Psoas muscle (tissue), 8 donors: ENCODE measurements around the gene YAP1. TPM values are rescaled to one million over a fixed set of nuclear protein-coding genes. Genes with fewer than 3 reads are reported as not detected.

Source experiments
- ATAC-seq, 4 donors: fragments of 200-7000 bp; cut with Tn5 transposase; one replicate each; pipeline ENCODE4 v1.9.1; 2020; ENCODE audit warnings: moderate library complexity in 3 of 4, mild to moderate bottlenecking in 2 of 4
- DNase-seq, 2 donors: peaks; one replicate each; pipeline ENCODE4 v3.0.0-alpha.2; 2020
- H3K27ac ChIP-seq: fragments of 200-600 bp; one replicate; pipeline ENCODE4 v1.8.0; 2022
- H3K27me3 ChIP-seq, 3 donors: fragments of 200-600 bp in 1 of 3; one replicate each; pipeline versions ENCODE4 v1.6.1 to v1.8.0; 2013 to 2022; ENCODE audit warnings: low read length in 2 of 3, mild to moderate bottlenecking in 2 of 3, moderate library complexity in 1 of 3; ENCODE audit not compliant: insufficient read depth in 3 of 3
- H3K36me3 ChIP-seq, 2 donors: fragments of 200-600 bp in 1 of 2; one replicate each; pipeline versions ENCODE4 v1.6.1 to v1.8.0; 2013 to 2022; ENCODE audit warnings: low read depth in 1 of 2, mild to moderate bottlenecking in 1 of 2, moderate library complexity in 1 of 2; ENCODE audit not compliant: insufficient read depth in 1 of 2
- H3K4me1 ChIP-seq: fragments of 200-600 bp; one replicate; pipeline ENCODE4 v1.8.0; 2022
- H3K4me3 ChIP-seq: fragments of 200-600 bp; one replicate; pipeline ENCODE4 v1.8.0; 2022; ENCODE audit warnings: mild to moderate bottlenecking
- H3K9me3 ChIP-seq: fragments of 200-600 bp; one replicate; pipeline ENCODE4 v1.8.0; 2022
- CTCF ChIP-seq: fragments of 200-600 bp; IDR thresholded peaks from one replicate; pipeline ENCODE4 v1.8.0; 2022; ENCODE audit warnings: antibody characterized with exemption
- WGBS, 3 donors: extraction: QIAGEN DNeasy Blood & Tissue Kit; methylation state at CpG; one replicate each; pipeline versions ENCODE4 v1.1.6 to v1.1.7; 2013; 5-methylcytosine and 5-hydroxymethylcytosine counted together
- intact Hi-C, 2 donors: fragments of 100-400 bp; cut with DNase I; formaldehyde crosslinking; loops; one replicate each; pipeline versions ENCODE4 v1.11.0 to v1.14.2; 2022
- polyA plus RNA-seq, 3 donors: library from polyadenylated mRNA; stranded (reverse); fragments of 200-250 nt; gene quantifications; one replicate each; pipeline ENCODE4 v1.2.3, GENCODE V29; 2013
- total RNA-seq, 4 donors: library from RNA; stranded (reverse); fragmentation: NEBNext Ultra II Directional in 2 of 4; extraction: Animal tissue kit (Norgen Biotek cat#: 25700) in 2 of 4; gene quantifications; one replicate each; pipeline versions ENCODE4 v1.2.1 to v1.2.4, GENCODE V29; 2021 to 2023
- donor health status: healthy with polysubstance abuse.
- donor health status: DM: no; HTN: no; CAD: no; lungs with moderate emphysema.
- donor health status: Bipolar disorder and iron deficiency.
- donor health status: healthy.
- donor health status: DM: yes; HTN: yes; CAD: no.
- donor health status: DM: no; HTN: no; CAD: no.
- donor health status: DM: no; HTN: no; CAD: no.
- donor health status: DM: yes; HTN: yes; CAD: no.

YAP1 gene
- total and polyA plus RNA-seq, 7 donors = 11.5 to 124 (median 42.3) TPM

GRCh38 chr11:102272047-102272824 lies 162.0 kb downstream of the YAP1 start:
- Histone ChIP-seq H3K27me3 (peaks cover 0 to 7% (median 0%) of the 10 kb centered on the region in 3 donors), H3K27ac (no peak overlapping the region), H3K4me3 (no peak overlapping the region), H3K36me3 (no peaks in the 10 kb centered on the region), H3K4me1 (peaks cover 10% of the 10 kb centered on the region), H3K9me3 (no peaks in the 10 kb centered on the region)
- TF ChIP-seq CTCF = no peak
- WGBS, 3 donors = 83 to 84% (median 83%) methylated on average over 10 of the region's 10 CpGs
- DNase-seq (no peak), ATAC-seq (no peak)
- intact Hi-C loops = no loop called here

GRCh38 chr11:102274628-102275027 lies 164.4 kb downstream of the YAP1 start:
- ATAC-seq (no peak), DNase-seq (no peak)
- Histone ChIP-seq H3K27ac (no peak overlapping the region), H3K27me3 (peaks cover 0 to 7% (median 0%) of the 10 kb centered on the region in 3 donors), H3K4me3 (no peak overlapping the region), H3K36me3 (no peaks in the 10 kb centered on the region), H3K4me1 (peaks cover 9% of the 10 kb centered on the region), H3K9me3 (no peaks in the 10 kb centered on the region)
- TF ChIP-seq CTCF = no peak
- WGBS, 3 donors = 97 to 100% (median 100%) methylated on average over 3 of the region's 3 CpGs
- intact Hi-C loops = no loop called here

- no peak for TF ChIP-seq CTCF
- Histone ChIP-seq H3K9me3 (no peaks in the 10 kb centered on the region), H3K4me1 (peaks cover 15% of the 10 kb centered on the region), H3K4me3 (no peak overlapping the region), H3K27me3 (peaks cover 0 to 7% (median 0%) of the 10 kb centered on the region in 3 donors), H3K36me3 (no peaks in the 10 kb centered on the region), H3K27ac (no peak overlapping the region)
- WGBS, 3 donors = 41 to 50% (median 46%) methylated on average over 4 of the region's 4 CpGs
- intact Hi-C loops = no loop called here
- ATAC-seq (no peak), DNase-seq (no peak)
These were observed 166.1 kb downstream of the YAP1 start for GRCh38 chr11:102276362-102276761.

- Histone ChIP-seq H3K36me3 (no peaks in the 10 kb centered on the region), H3K9me3 (no peaks in the 10 kb centered on the region), H3K4me1 (peaks cover 15% of the 10 kb centered on the region), H3K27me3 (peaks cover 0 to 7% (median 0%) of the 10 kb centered on the region in 3 donors), H3K4me3 (no peak overlapping the region), H3K27ac (no peak overlapping the region)
- no peak for TF ChIP-seq CTCF
- no peak for DNase-seq
- intact Hi-C loops = no loop called here
- WGBS, 3 donors = 47 to 59% (median 47%) methylated on average over 3 of the region's 3 CpGs
- no peak for ATAC-seq
These were observed 166.5 kb downstream of the YAP1 start for GRCh38 chr11:102276783-102277182.
